Calu3 (cell line): ENCODE data around the gene MTUS2. TPM values are rescaled to one million over a fixed set of nuclear protein-coding genes. Genes with fewer than 3 reads are reported as not detected.

Experiments used
- BruUV-seq: library from RNA; stranded (reverse); fragments of 400-500 nt; replicated peaks from 2 replicates; lab custom pipeline; 2021; lab: Mats Ljungman, UMichigan
- CTCF ChIA-PET: fragments of 300-600 bp; sonication (Branson Sonifier 250); formaldehyde crosslinking; loops from one replicate; lab custom pipeline; 2022; ENCODE audit warnings: antibody characterized with exemption; lab: Charles Lee
- DNase-seq: peaks from one replicate; pipeline ENCODE4 v3.0.0; 2022
- H3K27ac Mint-ChIP-seq: one replicate; pipeline ENCODE4 v1.8.0; 2022; ENCODE audit warnings: mixed read lengths; ENCODE audit not compliant: unreplicated experiment
- H3K27me3 Mint-ChIP-seq: one replicate; pipeline ENCODE4 v1.8.0; 2022; ENCODE audit warnings: mixed read lengths; ENCODE audit not compliant: unreplicated experiment
- H3K36me3 Mint-ChIP-seq: one replicate; pipeline ENCODE4 v1.8.0; 2022; ENCODE audit warnings: mild to moderate bottlenecking, moderate library complexity, mixed read lengths; ENCODE audit not compliant: insufficient read depth, unreplicated experiment
- H3K4me1 Mint-ChIP-seq: one replicate; pipeline ENCODE4 v1.8.0; 2022; ENCODE audit warnings: mild to moderate bottlenecking, low read depth, mixed read lengths; ENCODE audit not compliant: unreplicated experiment
- H3K4me3 Mint-ChIP-seq: one replicate; pipeline ENCODE4 v1.8.0; 2022; ENCODE audit warnings: mild to moderate bottlenecking, low read depth, moderate library complexity, mixed read lengths; ENCODE audit not compliant: unreplicated experiment
- H3K9me3 Mint-ChIP-seq: one replicate; pipeline ENCODE4 v1.8.0; 2022; ENCODE audit warnings: low read depth, mixed read lengths; ENCODE audit not compliant: unreplicated experiment
- CTCF ChIP-seq: fragments of 200-600 bp; IDR thresholded peaks from one replicate; pipeline ENCODE4 v1.8.0; 2022; ENCODE audit warnings: antibody characterized with exemption; ENCODE audit not compliant: unreplicated experiment
- intact Hi-C: fragments of 100-400 bp; cut with micrococcal nuclease; formaldehyde crosslinking; loops from one replicate; pipeline ENCODE4 v1.10.0; 2022; ENCODE audit not compliant: unreplicated experiment
- total RNA-seq: library from RNA; stranded (reverse); gene quantifications from 2 replicates; pipeline ENCODE4 v1.2.3, GENCODE V29; 2022

MTUS2 gene
- total RNA-seq, 1 experiment from 2014 or later, result not detected

- no TSS peak for BruUV-seq
- no peak overlapping the region for H3K4me3 Mint-ChIP-seq
- intact Hi-C loops, result no loop called here
- no peaks in the 10 kb centered on the region for H3K4me1 Mint-ChIP-seq
- H3K27me3 Mint-ChIP-seq, result no peaks in the 10 kb centered on the region
- TF ChIP-seq CTCF, result no peak
- CTCF ChIA-PET, result no interaction called here
- H3K36me3 Mint-ChIP-seq, result no peaks in the 10 kb centered on the region
- no peak overlapping the region for H3K27ac Mint-ChIP-seq
- no peak for DNase-seq
- H3K9me3 Mint-ChIP-seq, result peaks cover 2% of the 10 kb centered on the region
Measured at GRCh38 chr13:29081036-29081435, 260.9 kb downstream of the MTUS2 start.

GRCh38 chr13:29081697-29082440, 261.7 kb downstream of the MTUS2 start:
- Mint-ChIP-seq H3K36me3 (no peaks in the 10 kb centered on the region), H3K4me3 (no peak overlapping the region), H3K27ac (no peak overlapping the region), H3K27me3 (no peaks in the 10 kb centered on the region), H3K4me1 (no peaks in the 10 kb centered on the region), H3K9me3 (peaks cover 2% of the 10 kb centered on the region)
- TF ChIP-seq CTCF, result no peak
- BruUV-seq, result no TSS peak
- intact Hi-C loops, result no loop called here
- CTCF ChIA-PET, result no interaction called here
- no peak for DNase-seq

DNA sequence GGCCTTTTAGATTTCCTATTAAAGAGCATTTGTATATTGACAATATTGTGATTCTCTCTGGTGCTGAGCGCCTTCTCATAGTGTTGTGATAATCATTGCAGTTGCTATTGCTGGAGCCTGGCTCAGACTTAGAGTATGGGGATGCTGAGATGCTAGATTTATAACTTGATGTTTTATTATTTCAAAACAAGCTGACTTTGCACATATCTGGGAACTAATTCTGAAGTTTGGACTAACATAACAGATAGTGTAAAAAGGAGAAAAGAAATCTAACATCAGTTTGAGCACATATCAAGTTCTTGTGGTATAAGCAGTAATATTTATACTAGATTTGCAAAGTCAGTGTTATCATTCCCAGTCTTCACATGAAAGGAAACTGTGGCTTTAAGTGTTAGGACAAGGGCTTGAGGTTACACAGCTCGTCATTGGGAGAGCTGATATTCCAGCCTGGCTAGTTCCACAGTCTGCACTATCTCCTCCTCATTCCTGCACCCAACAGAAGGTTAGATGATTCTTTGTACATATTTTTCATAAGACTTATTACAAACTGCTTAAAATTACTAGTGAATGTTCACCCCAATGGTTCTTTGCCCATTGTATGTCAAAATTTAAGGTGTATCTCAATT, 279.8 kb downstream of the MTUS2 start:
- CTCF ChIA-PET, result no interaction called here
- no peak overlapping the region for H3K27ac Mint-ChIP-seq
- peaks cover 4% of the 10 kb centered on the region for H3K9me3 Mint-ChIP-seq
- BruUV-seq, result no TSS peak
- H3K27me3 Mint-ChIP-seq, result no peaks in the 10 kb centered on the region
- intact Hi-C loops, result no loop called here
- H3K4me1 Mint-ChIP-seq, result no peaks in the 10 kb centered on the region
- no peak overlapping the region for H3K4me3 Mint-ChIP-seq
- no peaks in the 10 kb centered on the region for H3K36me3 Mint-ChIP-seq
- no peak for TF ChIP-seq CTCF
- no peak for DNase-seq

- peaks cover 4% of the 10 kb centered on the region for H3K9me3 Mint-ChIP-seq
- CTCF ChIA-PET, result no interaction called here
- TF ChIP-seq CTCF, result no peak
- DNase-seq, result no peak
- no peaks in the 10 kb centered on the region for H3K27me3 Mint-ChIP-seq
- no peak overlapping the region for H3K4me3 Mint-ChIP-seq
- no peaks in the 10 kb centered on the region for H3K4me1 Mint-ChIP-seq
- intact Hi-C loops, result no loop called here
- no peak overlapping the region for H3K27ac Mint-ChIP-seq
- no TSS peak for BruUV-seq
- no peaks in the 10 kb centered on the region for H3K36me3 Mint-ChIP-seq
Measured at GRCh38 chr13:29100758-29101157, 280.6 kb downstream of the MTUS2 start.
